A549 (cell line): Measurements from ENCODE around the gene RNGTT.

Source experiments
- BHLHE40 ChIP-seq: IDR thresholded peaks from 2 replicates; pipeline ENCODE4 v1.6.1; 2012; ENCODE audit warnings: low read depth, low read length, inconsistent platforms
- FOSL2 ChIP-seq, 2 experiments: fragments of 450-650 bp in 1 of 2; fragments of >200 bp in 1 of 2; sonication (Bioruptor Twin) in 1 of 2; formaldehyde crosslinking; IDR thresholded peaks; 2 replicates each; pipeline versions ENCODE4 v1.5.0 to v1.6.1; 2016 to 2020; ENCODE audit warnings: mild to moderate bottlenecking in 1 of 2, moderate library complexity in 1 of 2
- FOXS1 ChIP-seq: fragments of 250-450 bp; sonication (Bioruptor Pico); IDR thresholded peaks from 2 replicates; pipeline ENCODE4 v1.5.0; 2020; ENCODE audit warnings: mild to moderate bottlenecking, moderate library complexity
- HDAC2 ChIP-seq: fragments of 200-600 bp; sonication (generic); IDR thresholded peaks from 2 replicates; pipeline ENCODE4 v1.6.1; 2016
- JUN ChIP-seq, 2 experiments: fragments of >200 bp; sonication (Bioruptor Twin); formaldehyde crosslinking; IDR thresholded peaks; 2 replicates in 1 of 2; 3 replicates in 1 of 2; pipeline ENCODE4 v1.6.1; 2016 to 2017
- MAZ ChIP-seq: fragments of 150-350 bp; IDR thresholded peaks from 2 replicates; pipeline ENCODE4 v1.6.1; 2014; ENCODE audit warnings: antibody characterized with exemption, low read depth, low read length, borderline replicate concordance
- NR3C1 ChIP-seq: fragments of >200 bp; sonication (Bioruptor Twin); formaldehyde crosslinking; IDR thresholded peaks from 3 replicates; pipeline ENCODE4 v1.6.1; 2017
- POLR2A ChIP-seq: IDR thresholded peaks from 2 replicates; pipeline ENCODE4 v1.6.1; 2012; ENCODE audit warnings: mild to moderate bottlenecking, low read length
- RCOR1 ChIP-seq: fragments of 150-350 bp; IDR thresholded peaks from 2 replicates; pipeline ENCODE4 v1.6.1; 2014; ENCODE audit warnings: antibody characterized with exemption, low read length, low read depth
- SMC3 ChIP-seq: fragments of >200 bp; sonication (Bioruptor Twin); formaldehyde crosslinking; IDR thresholded peaks from 3 replicates; pipeline ENCODE4 v1.6.1; 2018; ENCODE audit warnings: inconsistent platforms
- TF ChIP-seq, protein P1 (sequence below): fragments of >200 bp; sonication (Bioruptor Twin); formaldehyde crosslinking; IDR thresholded peaks from 3 replicates; pipeline ENCODE4 v1.5.1; 2016
- TF ChIP-seq, protein P2 (sequence below): IDR thresholded peaks from 2 replicates; pipeline ENCODE4 v1.6.1; 2012
- TF ChIP-seq, protein P3 (sequence below): fragments of 200-600 bp; sonication (generic); IDR thresholded peaks from 2 replicates; pipeline ENCODE4 v1.6.1; 2016; ENCODE audit warnings: antibody characterized with exemption, mild to moderate bottlenecking, moderate library complexity

DNA sequence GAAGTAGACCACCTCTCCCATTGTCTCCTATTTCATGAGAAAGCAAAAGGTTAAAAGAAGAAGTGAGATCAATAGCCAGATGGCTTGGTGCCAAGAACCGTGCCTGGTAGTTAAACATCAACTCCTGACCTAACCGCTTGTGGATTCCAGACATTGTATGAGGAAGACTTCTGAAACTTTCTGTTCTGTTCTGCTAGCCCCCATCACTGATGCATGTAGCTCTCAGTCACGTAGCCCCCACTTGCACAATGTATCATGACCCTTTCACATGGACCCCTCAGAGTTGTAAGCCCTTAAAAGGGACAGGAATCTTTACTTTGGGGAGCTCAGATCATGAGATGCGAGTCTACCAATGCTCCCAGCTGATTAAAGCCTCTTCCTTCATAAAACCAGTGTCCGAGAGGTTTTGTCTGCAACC, 301.2 kb downstream of the RNGTT start:
- TF ChIP-seq NR3C1 (no peak), HDAC2 (no peak), MAZ (no peak), POLR2A (no peak), BHLHE40 (no peak), SMC3 (no peak), JUN (IDR thresholded peaks at IDR 0.05) (no peak), FOSL2 (IDR thresholded peaks at IDR 0.05) (no peak), FOSL2 (CRISPR knock-in tag; IDR thresholded peaks at IDR 0.05) (no peak), FOXS1 (CRISPR knock-in tag) (no peak), RCOR1 (no peak)
- TF ChIP-seq, protein P1, sequence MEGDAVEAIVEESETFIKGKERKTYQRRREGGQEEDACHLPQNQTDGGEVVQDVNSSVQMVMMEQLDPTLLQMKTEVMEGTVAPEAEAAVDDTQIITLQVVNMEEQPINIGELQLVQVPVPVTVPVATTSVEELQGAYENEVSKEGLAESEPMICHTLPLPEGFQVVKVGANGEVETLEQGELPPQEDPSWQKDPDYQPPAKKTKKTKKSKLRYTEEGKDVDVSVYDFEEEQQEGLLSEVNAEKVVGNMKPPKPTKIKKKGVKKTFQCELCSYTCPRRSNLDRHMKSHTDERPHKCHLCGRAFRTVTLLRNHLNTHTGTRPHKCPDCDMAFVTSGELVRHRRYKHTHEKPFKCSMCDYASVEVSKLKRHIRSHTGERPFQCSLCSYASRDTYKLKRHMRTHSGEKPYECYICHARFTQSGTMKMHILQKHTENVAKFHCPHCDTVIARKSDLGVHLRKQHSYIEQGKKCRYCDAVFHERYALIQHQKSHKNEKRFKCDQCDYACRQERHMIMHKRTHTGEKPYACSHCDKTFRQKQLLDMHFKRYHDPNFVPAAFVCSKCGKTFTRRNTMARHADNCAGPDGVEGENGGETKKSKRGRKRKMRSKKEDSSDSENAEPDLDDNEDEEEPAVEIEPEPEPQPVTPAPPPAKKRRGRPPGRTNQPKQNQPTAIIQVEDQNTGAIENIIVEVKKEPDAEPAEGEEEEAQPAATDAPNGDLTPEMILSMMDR: no peak
- TF ChIP-seq, protein P2, sequence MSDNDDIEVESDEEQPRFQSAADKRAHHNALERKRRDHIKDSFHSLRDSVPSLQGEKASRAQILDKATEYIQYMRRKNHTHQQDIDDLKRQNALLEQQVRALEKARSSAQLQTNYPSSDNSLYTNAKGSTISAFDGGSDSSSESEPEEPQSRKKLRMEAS: no peak
- TF ChIP-seq, protein P3, sequence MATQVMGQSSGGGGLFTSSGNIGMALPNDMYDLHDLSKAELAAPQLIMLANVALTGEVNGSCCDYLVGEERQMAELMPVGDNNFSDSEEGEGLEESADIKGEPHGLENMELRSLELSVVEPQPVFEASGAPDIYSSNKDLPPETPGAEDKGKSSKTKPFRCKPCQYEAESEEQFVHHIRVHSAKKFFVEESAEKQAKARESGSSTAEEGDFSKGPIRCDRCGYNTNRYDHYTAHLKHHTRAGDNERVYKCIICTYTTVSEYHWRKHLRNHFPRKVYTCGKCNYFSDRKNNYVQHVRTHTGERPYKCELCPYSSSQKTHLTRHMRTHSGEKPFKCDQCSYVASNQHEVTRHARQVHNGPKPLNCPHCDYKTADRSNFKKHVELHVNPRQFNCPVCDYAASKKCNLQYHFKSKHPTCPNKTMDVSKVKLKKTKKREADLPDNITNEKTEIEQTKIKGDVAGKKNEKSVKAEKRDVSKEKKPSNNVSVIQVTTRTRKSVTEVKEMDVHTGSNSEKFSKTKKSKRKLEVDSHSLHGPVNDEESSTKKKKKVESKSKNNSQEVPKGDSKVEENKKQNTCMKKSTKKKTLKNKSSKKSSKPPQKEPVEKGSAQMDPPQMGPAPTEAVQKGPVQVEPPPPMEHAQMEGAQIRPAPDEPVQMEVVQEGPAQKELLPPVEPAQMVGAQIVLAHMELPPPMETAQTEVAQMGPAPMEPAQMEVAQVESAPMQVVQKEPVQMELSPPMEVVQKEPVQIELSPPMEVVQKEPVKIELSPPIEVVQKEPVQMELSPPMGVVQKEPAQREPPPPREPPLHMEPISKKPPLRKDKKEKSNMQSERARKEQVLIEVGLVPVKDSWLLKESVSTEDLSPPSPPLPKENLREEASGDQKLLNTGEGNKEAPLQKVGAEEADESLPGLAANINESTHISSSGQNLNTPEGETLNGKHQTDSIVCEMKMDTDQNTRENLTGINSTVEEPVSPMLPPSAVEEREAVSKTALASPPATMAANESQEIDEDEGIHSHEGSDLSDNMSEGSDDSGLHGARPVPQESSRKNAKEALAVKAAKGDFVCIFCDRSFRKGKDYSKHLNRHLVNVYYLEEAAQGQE: no peak
